H9 (cell line): ENCODE measurements around the gene ABR. TPM values are rescaled to one million over a fixed set of nuclear protein-coding genes. Genes with fewer than 3 reads are reported as not detected.

ENCODE experiments used
- DNase-seq: peaks from one replicate; pipeline ENCODE4 v3.0.0-alpha.2; 2017
- H2AFZ ChIP-seq: one replicate; pipeline ENCODE4 v1.6.1; 2013; ENCODE audit warnings: mild to moderate bottlenecking, low read length, control low read depth, moderate library complexity
- H2AK5ac ChIP-seq: 2 replicates; pipeline ENCODE4 v1.6.1; 2013; ENCODE audit warnings: low read length, control low read depth, mixed read lengths; ENCODE audit not compliant: insufficient read length
- H2BK120ac ChIP-seq: one replicate; pipeline ENCODE4 v1.6.1; 2013; ENCODE audit warnings: low read depth, mild to moderate bottlenecking, low read length, control low read depth, inconsistent platforms; ENCODE audit not compliant: poor library complexity, severe bottlenecking
- H2BK12ac ChIP-seq: 2 replicates; pipeline ENCODE4 v1.6.1; 2013; ENCODE audit warnings: low read length, control low read depth, mixed read lengths, low read depth; ENCODE audit not compliant: insufficient read length
- H2BK15ac ChIP-seq: 2 replicates; pipeline ENCODE4 v1.6.1; 2013; ENCODE audit warnings: low read depth, low read length, control low read depth
- H2BK20ac ChIP-seq: one replicate; pipeline ENCODE4 v1.6.1; 2013; ENCODE audit warnings: low read depth, mild to moderate bottlenecking, low read length, control low read depth, inconsistent platforms; ENCODE audit not compliant: poor library complexity, severe bottlenecking
- H2BK5ac ChIP-seq: 2 replicates; pipeline ENCODE4 v1.6.1; 2013; ENCODE audit warnings: low read length, control low read depth, mixed read lengths; ENCODE audit not compliant: insufficient read length
- H3K14ac ChIP-seq: 2 replicates; pipeline ENCODE4 v1.6.1; 2013; ENCODE audit warnings: low read length, control low read depth; ENCODE audit not compliant: insufficient read depth
- H3K18ac ChIP-seq: 2 replicates; pipeline ENCODE4 v1.6.1; 2013; ENCODE audit warnings: low read depth, mild to moderate bottlenecking, mixed read lengths, low read length, control low read depth; ENCODE audit not compliant: insufficient read length
- H3K23ac ChIP-seq: 2 replicates; pipeline ENCODE4 v1.6.1; 2013; ENCODE audit warnings: low read length, control low read depth, mixed read lengths, low read depth; ENCODE audit not compliant: insufficient read length
- H3K23me2 ChIP-seq: 2 replicates; pipeline ENCODE4 v1.6.1; 2013; ENCODE audit warnings: low read depth, mild to moderate bottlenecking, mixed read lengths, low read length, control low read depth; ENCODE audit not compliant: insufficient read length, poor library complexity, severe bottlenecking
- H3K27ac ChIP-seq: 2 replicates; pipeline ENCODE4 v1.5.1; 2013; ENCODE audit warnings: low read length, control low read depth, mixed read lengths, low read depth; ENCODE audit not compliant: insufficient read length
- H3K27me3 ChIP-seq: 2 replicates; pipeline ENCODE4 v1.6.1; 2013; ENCODE audit warnings: low read length, control low read depth, inconsistent platforms; ENCODE audit not compliant: insufficient read depth
- H3K4ac ChIP-seq: 2 replicates; pipeline ENCODE4 v1.6.1; 2013; ENCODE audit warnings: low read depth, mild to moderate bottlenecking, control low read depth, inconsistent platforms, low read length, moderate library complexity
- H3K4me1 ChIP-seq: 2 replicates; pipeline ENCODE4 v1.6.1; 2013; ENCODE audit warnings: low read length, control low read depth, inconsistent platforms; ENCODE audit not compliant: insufficient read depth
- H3K4me2 ChIP-seq: 2 replicates; pipeline ENCODE4 v1.6.1; 2013; ENCODE audit warnings: low read length, control low read depth, mixed read lengths; ENCODE audit not compliant: insufficient read length, insufficient read depth
- H3K56ac ChIP-seq: 2 replicates; pipeline ENCODE4 v1.6.1; 2013; ENCODE audit warnings: low read depth, mild to moderate bottlenecking, mixed read lengths, low read length, control low read depth; ENCODE audit not compliant: insufficient read length
- H3K79me1 ChIP-seq: 2 replicates; pipeline ENCODE4 v1.6.1; 2013; ENCODE audit warnings: low read depth, mild to moderate bottlenecking, moderate library complexity, low read length, control low read depth, inconsistent platforms; ENCODE audit not compliant: insufficient read depth, poor library complexity, severe bottlenecking
- H3K79me2 ChIP-seq: 2 replicates; pipeline ENCODE4 v1.6.1; 2013; ENCODE audit warnings: low read length, control low read depth, inconsistent platforms; ENCODE audit not compliant: insufficient read depth
- H3K9ac ChIP-seq: 2 replicates; pipeline ENCODE4 v1.6.1; 2013; ENCODE audit warnings: low read length, control low read depth, mixed read lengths; ENCODE audit not compliant: insufficient read length; ENCODE audit errors: extremely low read depth
- H3K9me3 ChIP-seq: one replicate; pipeline ENCODE4 v1.6.1; 2013; ENCODE audit warnings: low read depth, low read length, inconsistent platforms; ENCODE audit not compliant: control insufficient read depth
- H3T11ph ChIP-seq: one replicate; pipeline ENCODE4 v1.6.1; 2013; ENCODE audit warnings: mild to moderate bottlenecking, low read length, control low read depth, inconsistent platforms
- H4K20me1 ChIP-seq: one replicate; pipeline ENCODE4 v1.6.1; 2013; ENCODE audit not compliant: control insufficient read depth, insufficient read length, insufficient read depth
- H4K5ac ChIP-seq: 2 replicates; pipeline ENCODE4 v1.6.1; 2013; ENCODE audit warnings: low read depth, mild to moderate bottlenecking, mixed read lengths, low read length, control low read depth; ENCODE audit not compliant: insufficient read length
- H4K8ac ChIP-seq: replicated peaks from 2 replicates; pipeline ENCODE4 v1.6.1; 2013; ENCODE audit warnings: low read length, control low read depth, mixed read lengths, low read depth; ENCODE audit not compliant: insufficient read length
- H4K91ac ChIP-seq: 2 replicates; pipeline ENCODE4 v1.6.1; 2013; ENCODE audit warnings: low read depth, mild to moderate bottlenecking, moderate library complexity, mixed read lengths, low read length, control low read depth; ENCODE audit not compliant: insufficient read length
- H3K27ac Mint-ChIP-seq, 3 experiments: 2 replicates in 2 of 3; 3 replicates in 1 of 3; pipeline ENCODE4 v1.8.0; 2020 to 2021; ENCODE audit warnings: mixed read lengths in 3 of 3, mild to moderate bottlenecking in 1 of 3, moderate library complexity in 1 of 3
- H3K27me3 Mint-ChIP-seq: 2 replicates; pipeline ENCODE4 v1.8.0; 2021; ENCODE audit warnings: low read depth, mild to moderate bottlenecking, moderate library complexity, mixed read lengths
- H3K36me3 Mint-ChIP-seq, 3 experiments: 2 replicates in 2 of 3; 3 replicates in 1 of 3; pipeline ENCODE4 v1.8.0; 2020 to 2021; ENCODE audit warnings: low read depth in 3 of 3, mixed read lengths in 3 of 3; ENCODE audit not compliant: insufficient read depth in 1 of 3
- H3K4me1 Mint-ChIP-seq, 2 experiments: 2 replicates each; pipeline ENCODE4 v1.8.0; 2020; ENCODE audit warnings: mixed read lengths in 2 of 2
- H3K4me3 Mint-ChIP-seq, 2 experiments: 2 replicates in 1 of 2; 3 replicates in 1 of 2; pipeline ENCODE4 v1.8.0; 2020 to 2021; ENCODE audit warnings: mild to moderate bottlenecking in 2 of 2, mixed read lengths in 2 of 2, moderate library complexity in 1 of 2
- H3K9me3 Mint-ChIP-seq, 2 experiments: 2 replicates in 1 of 2; 3 replicates in 1 of 2; pipeline ENCODE4 v1.8.0; 2020; ENCODE audit warnings: mild to moderate bottlenecking in 2 of 2, mixed read lengths in 2 of 2, moderate library complexity in 1 of 2
- CTCF ChIP-seq: fragments of 200-600 bp; sonication (generic); conservative IDR thresholded peaks from 3 replicates; pipeline ENCODE4 v1.8.0; 2021; ENCODE audit warnings: antibody characterized with exemption, mild to moderate bottlenecking
- WGBS: extraction: QIAGEN DNeasy Blood & Tissue Kit; methylation state at CpG from one replicate; pipeline ENCODE4 v1.1.7; 2013; ENCODE audit warnings: missing lambda C conversion rate, low lambda C conversion rate, mixed read lengths; ENCODE audit not compliant: insufficient read length; ENCODE audit errors: extremely low coverage; 5-methylcytosine and 5-hydroxymethylcytosine counted together
- total RNA-seq: library from RNA; stranded (reverse); gene quantifications from 2 replicates; pipeline ENCODE4 v1.2.1, GENCODE V29; 2021

Gene ABR
- total RNA-seq, 1 experiment from 2014 or later = 34.7 TPM

DNA sequence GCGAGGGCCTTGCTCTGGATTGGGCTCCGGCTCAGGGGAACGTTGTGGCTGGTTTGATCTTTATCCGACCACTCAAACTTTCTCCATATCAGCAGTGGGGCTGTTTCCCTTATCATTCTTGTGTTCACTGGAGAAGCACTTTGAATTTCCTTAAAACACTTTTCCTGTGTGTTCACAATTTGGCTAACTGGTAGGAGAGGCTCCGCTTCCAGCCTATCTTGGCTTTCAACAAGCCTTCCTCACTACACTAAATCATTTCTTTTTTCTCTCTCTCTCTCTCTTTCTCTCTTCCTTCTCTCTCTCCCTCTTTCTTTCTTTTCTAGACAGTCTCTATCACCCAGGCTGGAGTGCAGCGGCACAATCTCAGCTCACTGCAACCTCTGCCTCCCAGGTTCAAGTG is 43.0 kb downstream of the ABR start:
- Histone ChIP-seq H2BK12ac (no peak overlapping the region), H3K4me1 (no peaks in the 10 kb centered on the region), H3K9ac (no peak overlapping the region), H3K14ac (no peak overlapping the region), H3K23me2 (no peaks in the 10 kb centered on the region), H3K56ac (no peak overlapping the region), H4K8ac (no peak overlapping the region), H2AK5ac (no peak overlapping the region), H4K20me1 (no peaks in the 10 kb centered on the region), H3K79me1 (no peaks in the 10 kb centered on the region), H3T11ph (no peak overlapping the region), H3K4me2 (no peak overlapping the region), H3K9me3 (no peaks in the 10 kb centered on the region), H4K91ac (no peak overlapping the region), H2BK20ac (no peak overlapping the region), H3K27me3 (no peaks in the 10 kb centered on the region), H3K4ac (no peak overlapping the region), H3K79me2 (no peaks in the 10 kb centered on the region), H3K18ac (no peak overlapping the region), H2BK120ac (no peak overlapping the region), H3K27ac (no peak overlapping the region), H3K23ac (no peak overlapping the region), H2AFZ (no peak overlapping the region), H2BK5ac (no peak overlapping the region), H2BK15ac (no peak overlapping the region), H4K5ac (no peak overlapping the region)
- WGBS = no CpG with 5 or more reads among the region's 6 CpGs
- H3K27me3 Mint-ChIP-seq = peaks cover 2% of the 10 kb centered on the region; the same call in 1 of the 2 replicates
- no peak overlapping the region for H3K4me3 Mint-ChIP-seq
- peak overlapping the region in 1 of 3 experiments; percentile 68; a peak in 3 of 7 replicates for H3K27ac Mint-ChIP-seq
- H3K4me1 Mint-ChIP-seq = peaks cover 16 to 24% of the 10 kb centered on the region in 2 experiments
- peaks cover 0 to 6% (median 2%) of the 10 kb centered on the region in 3 experiments; a peak in 2 of 7 replicates for H3K36me3 Mint-ChIP-seq
- no peak for DNase-seq
- H3K9me3 Mint-ChIP-seq = peaks cover 2% of the 10 kb centered on the region in 2 experiments; a peak in 4 of 5 replicates
- no peak for TF ChIP-seq CTCF
